Skeletal muscle tissue (tissue), 4 donors: ENCODE results near the gene HLF. TPM values are rescaled to one million over a fixed set of nuclear protein-coding genes. Genes with fewer than 3 reads are reported as not detected.

Experiments used
- H3K27ac ChIP-seq: one replicate; pipeline ENCODE4 v1.7.0; 2013; ENCODE audit warnings: mild to moderate bottlenecking, low read depth, low read length, inconsistent platforms
- H3K27me3 ChIP-seq, 3 donors: one replicate each; pipeline ENCODE4 v1.7.0; 2013; ENCODE audit warnings: low read length in 3 of 3; ENCODE audit not compliant: control insufficient read depth in 3 of 3, insufficient read depth in 3 of 3
- H3K36me3 ChIP-seq, 3 donors: one replicate each; pipeline ENCODE4 v1.7.0; 2013; ENCODE audit warnings: low read length in 3 of 3; ENCODE audit not compliant: control insufficient read depth in 3 of 3, insufficient read depth in 3 of 3
- H3K4me1 ChIP-seq, 3 donors: one replicate each; pipeline ENCODE4 v1.7.0; 2013; ENCODE audit warnings: low read length in 3 of 3, mild to moderate bottlenecking in 3 of 3; ENCODE audit not compliant: control insufficient read depth in 3 of 3, insufficient read depth in 3 of 3
- H3K4me3 ChIP-seq, 3 donors: one replicate each; pipeline ENCODE4 v1.7.0; 2013; ENCODE audit warnings: low read length in 3 of 3
- H3K9ac ChIP-seq, 3 donors: one replicate each; pipeline ENCODE4 v1.7.0; 2013; ENCODE audit warnings: low read length in 3 of 3, mild to moderate bottlenecking in 3 of 3, moderate library complexity in 2 of 3, low read depth in 1 of 3
- H3K9me3 ChIP-seq, 3 donors: one replicate each; pipeline ENCODE4 v1.7.0; 2013; ENCODE audit warnings: low read length in 3 of 3; ENCODE audit not compliant: control insufficient read depth in 3 of 3
- total RNA-seq: library from RNA; depleted of rRNA; stranded (reverse); fragments of >200 nt; gene quantifications from one replicate; pipeline ENCODE4 v1.2.3, GENCODE V29; 2014
- donor health status: Osteomylitis.

The HLF gene
- total RNA-seq, 1 donor from 2014 or later, result 4.7 TPM

DNA sequence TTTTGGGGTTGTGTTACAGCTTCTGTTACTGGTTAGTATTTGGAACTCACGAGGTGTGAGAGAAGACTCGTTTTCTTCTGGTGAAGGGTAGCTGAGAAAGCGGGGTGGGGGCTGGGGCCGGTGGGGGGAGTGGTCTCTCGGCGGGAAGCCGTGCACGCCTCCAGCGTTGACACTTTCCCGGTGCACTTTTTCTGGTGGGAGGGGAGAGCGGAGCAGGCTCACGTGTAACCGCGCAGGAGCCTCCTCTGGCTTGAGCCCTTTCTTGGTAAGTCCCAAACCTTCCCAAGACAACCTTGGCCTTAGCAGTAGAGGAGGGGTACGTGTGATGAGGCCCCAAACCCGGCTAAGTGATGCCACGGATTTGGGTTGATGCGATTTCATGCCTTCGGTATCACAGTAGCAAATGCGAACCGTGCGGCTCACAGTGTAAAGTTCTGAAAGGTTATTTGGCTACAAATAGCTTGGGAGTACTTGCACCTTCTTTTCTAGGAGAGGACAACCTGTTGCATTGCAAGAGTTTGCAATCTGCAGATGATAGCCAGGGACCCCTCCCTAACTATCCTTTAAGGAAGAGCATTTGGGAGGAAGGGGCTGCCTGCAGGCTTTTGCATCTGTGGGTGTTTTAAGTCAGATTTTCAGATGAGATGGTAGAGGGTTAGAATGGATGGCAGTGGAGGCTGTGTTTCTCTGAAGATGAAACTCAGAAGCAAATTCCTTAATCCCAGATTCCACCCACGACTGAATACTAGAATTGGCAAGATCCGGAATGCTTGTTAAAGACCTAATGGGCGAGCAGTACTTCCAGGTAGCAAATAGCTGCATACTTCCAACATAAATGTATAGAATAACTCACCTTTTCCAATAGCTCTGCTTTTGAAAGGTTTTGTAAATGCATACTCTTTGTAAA lies 1.5 kb downstream of the HLF start:
- peak overlapping the region; percentile 45 to 68 (median 60) for H3K4me3 ChIP-seq
- H3K27ac ChIP-seq, result no peak overlapping the region
- H3K9me3 ChIP-seq, result no peaks in the 10 kb centered on the region
- peaks cover 7 to 16% (median 11%) of the 10 kb centered on the region in 3 donors for H3K4me1 ChIP-seq
- H3K36me3 ChIP-seq, result no peaks in the 10 kb centered on the region
- peak overlapping the region in 2 of 3 donors; percentile 47 to 69 for H3K9ac ChIP-seq
- H3K27me3 ChIP-seq, result peaks cover 3 to 14% (median 6%) of the 10 kb centered on the region in 3 donors

DNA sequence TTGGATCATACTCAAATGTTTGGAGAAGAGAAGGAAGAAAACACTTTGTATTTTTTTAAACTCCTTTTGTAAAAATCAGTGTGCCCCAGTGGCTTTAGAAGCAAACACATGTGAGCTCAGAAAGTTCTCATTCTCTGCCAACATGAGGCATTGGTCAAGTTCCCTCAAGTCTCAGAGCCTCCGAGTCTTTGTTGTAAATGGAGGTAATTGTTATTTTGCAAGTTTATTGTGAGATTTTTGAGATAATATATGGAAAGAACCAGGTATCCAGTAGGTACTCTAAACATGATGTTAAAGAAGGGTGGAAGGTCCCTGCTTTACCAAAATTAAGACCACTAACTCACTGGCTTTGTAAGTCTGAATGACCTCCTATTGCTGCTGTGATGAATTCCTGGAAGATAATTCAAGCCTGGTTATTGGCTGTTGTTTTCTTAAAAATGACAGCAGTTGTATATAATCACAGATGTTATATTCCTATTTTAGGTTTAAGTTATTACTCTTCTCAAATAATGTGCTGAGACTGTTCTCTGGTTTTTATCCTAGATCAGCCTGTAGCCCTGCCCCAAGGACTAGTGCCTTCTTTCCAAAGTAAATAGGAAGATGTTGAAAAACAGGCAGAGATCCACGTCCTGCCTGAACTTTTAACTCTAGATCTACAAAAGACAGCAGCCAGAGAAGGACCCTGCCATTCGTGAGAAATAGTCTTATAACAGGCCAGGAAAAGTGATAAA lies 2.4 kb downstream of the HLF start:
- peak overlapping the region in 1 of 3 donors; percentile 45 for H3K4me3 ChIP-seq
- no peak overlapping the region for H3K9ac ChIP-seq
- no peaks in the 10 kb centered on the region for H3K36me3 ChIP-seq
- H3K27ac ChIP-seq, result no peak overlapping the region
- H3K4me1 ChIP-seq, result peaks cover 7 to 16% (median 11%) of the 10 kb centered on the region in 3 donors
- peaks cover 3 to 14% (median 6%) of the 10 kb centered on the region in 3 donors for H3K27me3 ChIP-seq
- H3K9me3 ChIP-seq, result no peaks in the 10 kb centered on the region

- H3K9ac ChIP-seq, result no peak overlapping the region
- no peak overlapping the region for H3K4me3 ChIP-seq
- peaks cover 2 to 9% (median 3%) of the 10 kb centered on the region in 3 donors for H3K27me3 ChIP-seq
- H3K36me3 ChIP-seq, result no peaks in the 10 kb centered on the region
- H3K9me3 ChIP-seq, result no peaks in the 10 kb centered on the region
- H3K27ac ChIP-seq, result no peak overlapping the region
- peaks cover 9 to 17% (median 16%) of the 10 kb centered on the region in 3 donors for H3K4me1 ChIP-seq
Measured at GRCh38 chr17:55267777-55268648, 3.3 kb downstream of the HLF start.

DNA sequence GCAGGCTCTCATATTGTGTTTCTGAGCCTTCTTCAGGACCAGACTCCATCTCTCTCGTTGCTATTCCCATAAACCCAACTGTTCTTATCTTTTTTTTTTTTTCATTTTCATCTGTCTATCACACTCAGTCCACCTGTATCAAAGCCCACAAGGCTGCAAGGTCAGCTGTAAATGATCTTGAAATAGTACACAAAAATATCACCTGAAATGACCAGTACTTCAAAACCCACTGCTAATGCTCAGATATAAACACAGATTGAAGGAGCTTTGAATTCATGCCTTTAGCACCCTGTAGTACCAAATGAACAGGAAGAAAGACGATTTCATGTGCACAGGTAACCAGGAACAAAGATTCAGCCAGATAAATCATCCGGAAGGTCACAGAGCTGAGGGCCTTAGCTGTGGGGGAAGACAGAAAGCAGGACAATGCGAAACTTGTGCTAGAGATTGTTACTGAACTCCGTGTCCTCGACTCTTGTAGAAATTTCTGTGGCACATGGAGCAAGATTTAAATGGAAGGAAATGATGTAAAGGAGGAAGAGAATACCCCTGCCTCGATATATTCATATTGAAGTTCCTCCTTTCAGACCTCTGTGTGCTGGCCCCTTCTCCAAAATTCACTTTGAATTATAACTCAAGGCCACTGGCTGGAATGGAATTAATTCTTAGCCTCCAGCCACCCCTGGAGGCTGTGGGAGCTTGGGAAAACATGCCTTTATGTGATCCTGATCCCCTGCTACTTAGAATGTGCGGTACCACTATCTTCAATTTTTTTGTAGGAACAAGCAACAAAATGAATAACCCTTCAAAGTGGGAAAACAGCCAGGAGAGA lies 4.1 kb downstream of the HLF start:
- Histone ChIP-seq H3K9me3 (no peaks in the 10 kb centered on the region), H3K9ac (no peak overlapping the region), H3K36me3 (no peaks in the 10 kb centered on the region), H3K4me3 (no peak overlapping the region), H3K27me3 (peaks cover 0 to 4% (median 3%) of the 10 kb centered on the region in 3 donors), H3K4me1 (peaks cover 15 to 24% (median 21%) of the 10 kb centered on the region in 3 donors), H3K27ac (no peak overlapping the region)

DNA sequence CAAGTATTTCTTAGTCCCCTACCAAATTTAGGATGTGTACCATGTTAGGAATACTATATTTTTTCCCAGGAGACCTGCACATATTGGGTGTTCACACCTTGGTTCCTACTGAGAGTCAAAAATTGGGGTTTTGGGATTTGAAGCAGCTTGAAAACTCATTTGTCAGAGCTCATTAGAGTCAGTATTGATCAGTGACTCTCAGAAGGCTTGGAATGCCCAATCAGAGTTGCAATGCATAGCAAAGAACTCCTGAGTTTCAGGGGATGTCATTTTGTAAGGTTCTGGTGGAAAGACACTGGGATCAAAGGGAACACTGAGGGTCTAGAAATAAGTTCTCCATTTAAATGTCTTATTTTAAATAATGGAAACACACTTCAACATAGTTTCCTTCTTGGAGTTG lies 5.1 kb downstream of the HLF start:
- Histone ChIP-seq H3K27me3 (no peaks in the 10 kb centered on the region), H3K36me3 (no peaks in the 10 kb centered on the region), H3K27ac (no peak overlapping the region), H3K9ac (no peak overlapping the region), H3K9me3 (no peaks in the 10 kb centered on the region), H3K4me1 (peaks cover 13 to 28% (median 21%) of the 10 kb centered on the region in 3 donors), H3K4me3 (no peak overlapping the region)

DNA sequence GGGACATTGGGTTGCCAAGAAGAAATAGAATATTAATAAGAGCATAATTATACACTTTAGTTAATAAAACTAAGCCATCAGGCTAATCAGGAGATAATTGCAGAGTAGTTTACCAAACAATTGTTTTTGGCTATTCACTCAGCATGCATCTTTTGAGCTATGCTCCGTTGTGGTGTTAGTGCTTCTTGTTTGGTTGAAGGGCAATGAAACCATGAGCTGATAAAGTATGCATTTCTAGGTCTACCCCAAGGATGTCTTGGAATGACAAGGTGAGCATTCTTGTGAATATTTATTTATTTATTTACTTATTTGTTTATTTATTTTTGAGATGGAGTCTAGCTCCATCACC lies 6.4 kb downstream of the HLF start:
- no peak overlapping the region for H3K27ac ChIP-seq
- H3K27me3 ChIP-seq, result no peaks in the 10 kb centered on the region
- H3K9ac ChIP-seq, result no peak overlapping the region
- H3K4me1 ChIP-seq, result peaks cover 16 to 34% (median 21%) of the 10 kb centered on the region in 3 donors
- no peak overlapping the region for H3K4me3 ChIP-seq
- no peaks in the 10 kb centered on the region for H3K36me3 ChIP-seq
- no peaks in the 10 kb centered on the region for H3K9me3 ChIP-seq

- Histone ChIP-seq H3K27ac (peak overlapping the region; percentile 86), H3K4me3 (no peak overlapping the region), H3K27me3 (no peaks in the 10 kb centered on the region), H3K9me3 (no peaks in the 10 kb centered on the region), H3K4me1 (peaks cover 18 to 37% (median 20%) of the 10 kb centered on the region in 3 donors), H3K36me3 (no peaks in the 10 kb centered on the region), H3K9ac (no peak overlapping the region)
Measured at GRCh38 chr17:55271958-55272710, 7.4 kb downstream of the HLF start.

DNA sequence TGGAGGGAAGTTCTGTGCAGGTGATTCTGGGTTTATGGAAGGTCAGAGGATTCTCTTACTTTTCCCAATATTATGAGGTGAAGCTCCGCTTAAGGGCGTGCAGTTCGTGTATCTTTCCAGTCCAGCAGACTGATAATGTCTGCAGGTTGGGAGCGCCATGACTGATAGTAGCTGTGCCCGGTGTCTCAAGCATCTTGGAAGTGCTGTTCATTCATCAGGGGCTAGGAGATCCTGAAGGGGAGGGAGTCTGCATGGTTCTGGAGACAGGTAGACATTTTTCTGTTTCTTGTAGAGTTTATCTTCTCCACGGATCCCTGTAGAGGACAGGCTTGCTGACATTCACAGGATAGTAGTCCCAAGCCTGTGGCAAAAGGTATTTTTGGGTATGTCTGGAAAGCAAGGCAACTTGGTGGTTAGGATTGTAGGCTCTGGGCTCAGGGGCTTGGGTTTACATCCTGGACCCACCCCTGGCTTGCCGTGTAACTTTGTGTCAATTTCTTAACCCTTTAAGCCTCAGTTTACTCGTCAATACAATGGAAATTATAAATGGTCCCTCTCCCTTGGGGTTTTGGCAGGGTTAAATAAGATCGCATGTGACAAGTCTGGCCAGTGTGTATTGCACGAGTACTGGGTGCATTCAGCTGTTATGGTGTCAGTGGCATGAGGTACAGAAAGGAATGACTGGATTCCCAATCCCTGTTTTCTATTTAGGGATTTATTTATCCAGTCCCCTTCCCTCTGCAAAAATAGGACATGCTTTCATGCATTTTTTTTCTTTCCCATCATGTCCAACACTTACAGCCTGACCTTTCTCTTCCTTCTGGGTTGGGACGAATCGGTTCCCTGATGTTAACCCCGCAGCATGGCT lies 8.2 kb downstream of the HLF start:
- Histone ChIP-seq H3K36me3 (no peaks in the 10 kb centered on the region), H3K9me3 (no peaks in the 10 kb centered on the region), H3K27ac (peak overlapping the region; percentile 86), H3K4me3 (peak overlapping the region; percentile 44 to 56 (median 56)), H3K4me1 (peaks cover 14 to 42% (median 20%) of the 10 kb centered on the region in 3 donors), H3K9ac (peak overlapping the region; percentile 14 to 82 (median 54)), H3K27me3 (no peaks in the 10 kb centered on the region)
